Hepatocyte (in vitro differentiated cells): ENCODE measurements around the gene VAMP8. TPM values are rescaled to one million over a fixed set of nuclear protein-coding genes. Genes with fewer than 3 reads are reported as not detected.

Experiments used
- DNase-seq: peaks from one replicate; pipeline ENCODE4 v3.0.0-alpha.2; 2016; ENCODE audit warnings: low spot score
- H2AFZ ChIP-seq: fragments of 200-600 bp; sonication (generic); 2 replicates; pipeline ENCODE4 v1.6.0; 2016; ENCODE audit warnings: antibody characterized with exemption, mild to moderate bottlenecking
- H3K27ac ChIP-seq: fragments of 200-600 bp; sonication (generic); 2 replicates; pipeline ENCODE4 v1.5.1; 2016; ENCODE audit warnings: mild to moderate bottlenecking
- H3K27me3 ChIP-seq: fragments of 200-600 bp; sonication (generic); 2 replicates; pipeline ENCODE4 v1.6.1; 2016
- H3K36me3 ChIP-seq: fragments of 200-600 bp; sonication (generic); replicated peaks from 2 replicates; pipeline ENCODE4 v1.5.1; 2016; ENCODE audit warnings: low read depth; ENCODE audit not compliant: insufficient read depth
- H3K4me1 ChIP-seq: fragments of 200-600 bp; sonication (generic); 2 replicates; pipeline ENCODE4 v1.5.1; 2016; ENCODE audit warnings: mild to moderate bottlenecking, moderate library complexity; ENCODE audit not compliant: insufficient read depth
- H3K4me2 ChIP-seq: fragments of 200-600 bp; sonication (generic); 2 replicates; pipeline ENCODE4 v1.6.0; 2016
- H3K4me3 ChIP-seq: fragments of 200-600 bp; sonication (generic); 2 replicates; pipeline ENCODE4 v1.5.1; 2016; ENCODE audit warnings: mild to moderate bottlenecking
- H3K79me2 ChIP-seq: fragments of 200-600 bp; sonication (generic); 2 replicates; pipeline ENCODE4 v1.6.0; 2017; ENCODE audit warnings: mild to moderate bottlenecking
- H3K9me2 ChIP-seq: fragments of 200-600 bp; sonication (generic); replicated peaks from 2 replicates; pipeline ENCODE4 v1.6.0; 2017; ENCODE audit warnings: mild to moderate bottlenecking; ENCODE audit not compliant: insufficient read depth
- H3K9me3 ChIP-seq: fragments of 200-600 bp; sonication (generic); 2 replicates; pipeline ENCODE4 v1.5.1; 2016; ENCODE audit warnings: low read depth, mild to moderate bottlenecking
- H4K20me1 ChIP-seq: fragments of 200-600 bp; sonication (generic); 2 replicates; pipeline ENCODE4 v1.6.0; 2016; ENCODE audit warnings: mild to moderate bottlenecking; ENCODE audit not compliant: insufficient read depth, poor library complexity, severe bottlenecking
- CTCF ChIP-seq: fragments of 200-600 bp; sonication (generic); IDR thresholded peaks from 2 replicates; pipeline ENCODE4 v1.5.1; 2016; ENCODE audit warnings: antibody characterized with exemption, mild to moderate bottlenecking; ENCODE audit not compliant: poor library complexity
- EZH2 ChIP-seq: fragments of 200-600 bp; sonication (generic); IDR thresholded peaks from 2 replicates; pipeline ENCODE4 v1.6.1; 2016; ENCODE audit warnings: antibody characterized with exemption, mild to moderate bottlenecking, borderline replicate concordance
- EZH2phosphoT487 ChIP-seq: fragments of 200-600 bp; sonication (generic); IDR thresholded peaks from one replicate; pipeline ENCODE4 v1.6.1; 2018; ENCODE audit warnings: antibody characterized with exemption, mild to moderate bottlenecking, low read depth, moderate library complexity; ENCODE audit not compliant: unreplicated experiment, severe bottlenecking
- WGBS: methylation state at CpG from one replicate; pipeline ENCODE4 v1.1.6; 2016; ENCODE audit warnings: low lambda C conversion rate; ENCODE audit errors: missing lambda C conversion rate; 5-methylcytosine and 5-hydroxymethylcytosine counted together
- polyA plus RNA-seq: library from polyadenylated mRNA; unstranded; fragments of >200 nt; fragmentation: Nextera tagmentation; extraction: Ambion mirVana; gene quantifications from 2 replicates; pipeline ENCODE4 v1.2.1, GENCODE V29; 2016
- total RNA-seq: library from RNA; depleted of rRNA; stranded (reverse); fragments of >200 nt; gene quantifications from 2 replicates; pipeline ENCODE4 v1.2.3, GENCODE V29; 2014

Gene VAMP8
- 50.7 and 70.4 TPM in 2 replicates for total RNA-seq
- polyA plus RNA-seq = 213 and 240 TPM in 2 replicates

- H3K36me3 ChIP-seq = no peaks in the 10 kb centered on the region
- no peaks in the 10 kb centered on the region for H3K9me3 ChIP-seq
- H3K79me2 ChIP-seq = peaks cover 24% of the 10 kb centered on the region
- peak within 1 kb of the TSS; percentile 94 for H3K27ac ChIP-seq
- H3K4me1 ChIP-seq = peaks cover 31% of the 10 kb centered on the region
- no peaks in the 10 kb centered on the region for H3K9me2 ChIP-seq
- peak within 1 kb of the TSS; percentile 92 for H3K4me2 ChIP-seq
- peak within 1 kb of the TSS; percentile 70 for H2AFZ ChIP-seq
- 19% methylated on average over 18 of the region's 19 CpGs for WGBS
- TF ChIP-seq EZH2 = no peak
- TF ChIP-seq EZH2phosphoT487 = no peak
- no peak for TF ChIP-seq CTCF
- peak within 1 kb of the TSS; percentile 65 for H3K4me3 ChIP-seq
- no peaks in the 10 kb centered on the region for H4K20me1 ChIP-seq
- no peaks in the 10 kb centered on the region for H3K27me3 ChIP-seq
- peak; percentile 81 for DNase-seq
Measured at GRCh38 chr2:85577386-85578242, at the start of gene VAMP8. TSS of gene VAMP8 (plus strand) at chr2:85577586. CDS start at chr2:85577647, 61 bp downstream.

- H2AFZ ChIP-seq = no peak overlapping the region
- H3K27me3 ChIP-seq = no peaks in the 10 kb centered on the region
- no peaks in the 10 kb centered on the region for H3K9me2 ChIP-seq
- H3K4me3 ChIP-seq = no peak overlapping the region
- H3K4me1 ChIP-seq = peaks cover 24% of the 10 kb centered on the region
- no peaks in the 10 kb centered on the region for H4K20me1 ChIP-seq
- no peak overlapping the region for H3K4me2 ChIP-seq
- TF ChIP-seq EZH2 (no peak), CTCF (no peak)
- no peak for DNase-seq
- no peaks in the 10 kb centered on the region for H3K36me3 ChIP-seq
- H3K9me3 ChIP-seq = no peaks in the 10 kb centered on the region
- no peaks in the 10 kb centered on the region for H3K79me2 ChIP-seq
- no peak overlapping the region for H3K27ac ChIP-seq
Measured at GRCh38 chr2:85527787-85528186, 49.6 kb upstream of the VAMP8 start.

- Histone ChIP-seq H3K4me1 (peaks cover 21% of the 10 kb centered on the region), H3K4me2 (no peak overlapping the region), H3K79me2 (no peaks in the 10 kb centered on the region), H2AFZ (no peak overlapping the region), H3K4me3 (no peak overlapping the region), H4K20me1 (no peaks in the 10 kb centered on the region), H3K9me3 (no peaks in the 10 kb centered on the region), H3K27ac (no peak overlapping the region), H3K27me3 (no peaks in the 10 kb centered on the region), H3K36me3 (no peaks in the 10 kb centered on the region), H3K9me2 (no peaks in the 10 kb centered on the region)
- 90% methylated on average over 2 of the region's 2 CpGs for WGBS
- TF ChIP-seq EZH2 = no peak
- TF ChIP-seq EZH2phosphoT487 = no peak
- TF ChIP-seq CTCF = no peak
- no peak for DNase-seq
Measured at GRCh38 chr2:85528355-85528754, 49.0 kb upstream of the VAMP8 start.
